Activated CD8-positive, alpha-beta T cell treated with anti-CD3 and anti-CD28 coated beads for 36 hours (primary cell): ENCODE measurements around the gene BANK1. TPM values are rescaled to one million over a fixed set of nuclear protein-coding genes. Genes with fewer than 3 reads are reported as not detected.

Experiments
- ATAC-seq: fragments of 200-7000 bp; cut with Tn5 transposase; one replicate; pipeline ENCODE4 v1.10.0; 2021; ENCODE audit warnings: mild to moderate bottlenecking, moderate library complexity
- CTCF ChIA-PET: fragments of 350-600 bp; sonication (Branson Sonifier 250); formaldehyde crosslinking; loops from one replicate; lab custom pipeline; 2021; ENCODE audit warnings: antibody characterized with exemption; lab: Charles Lee
- POLR2A ChIA-PET: fragments of 350-600 bp; sonication (Branson Sonifier 250); formaldehyde crosslinking; loops from one replicate; lab custom pipeline; 2021; ENCODE audit warnings: antibody characterized with exemption; lab: Charles Lee
- DNase-seq: peaks from one replicate; pipeline ENCODE4 v3.0.0-alpha.2; 2020
- H3K27ac Mint-ChIP-seq: one replicate; pipeline ENCODE4 v1.8.0; 2021; ENCODE audit warnings: mild to moderate bottlenecking, mixed read lengths
- H3K27me3 Mint-ChIP-seq: one replicate; pipeline ENCODE4 v1.8.0; 2021; ENCODE audit warnings: mixed read lengths
- H3K36me3 Mint-ChIP-seq: one replicate; pipeline ENCODE4 v1.8.0; 2021; ENCODE audit warnings: low read depth, mixed read lengths
- H3K4me1 Mint-ChIP-seq: one replicate; pipeline ENCODE4 v1.8.0; 2021; ENCODE audit warnings: low read depth, mixed read lengths
- H3K4me3 Mint-ChIP-seq: one replicate; pipeline ENCODE4 v1.8.0; 2021; ENCODE audit warnings: mild to moderate bottlenecking, moderate library complexity, mixed read lengths
- H3K9me3 Mint-ChIP-seq: one replicate; pipeline ENCODE4 v1.8.0; 2021; ENCODE audit warnings: mixed read lengths
- CTCF ChIP-seq: fragments of 200-600 bp; IDR thresholded peaks from one replicate; pipeline ENCODE4 v1.8.0; 2022; ENCODE audit warnings: antibody characterized with exemption, mild to moderate bottlenecking
- intact Hi-C: fragments of 100-400 bp; cut with micrococcal nuclease; formaldehyde crosslinking; loops from one replicate; pipeline ENCODE4 v1.10.0; 2022
- total RNA-seq, 2 experiments: library from RNA; stranded (reverse); gene quantifications; one replicate each; pipeline ENCODE4 v1.2.3, GENCODE V29; 2021

The BANK1 gene
- total RNA-seq, 2 experiments from 2014 or later: 0.09 to 0.34 TPM

DNA sequence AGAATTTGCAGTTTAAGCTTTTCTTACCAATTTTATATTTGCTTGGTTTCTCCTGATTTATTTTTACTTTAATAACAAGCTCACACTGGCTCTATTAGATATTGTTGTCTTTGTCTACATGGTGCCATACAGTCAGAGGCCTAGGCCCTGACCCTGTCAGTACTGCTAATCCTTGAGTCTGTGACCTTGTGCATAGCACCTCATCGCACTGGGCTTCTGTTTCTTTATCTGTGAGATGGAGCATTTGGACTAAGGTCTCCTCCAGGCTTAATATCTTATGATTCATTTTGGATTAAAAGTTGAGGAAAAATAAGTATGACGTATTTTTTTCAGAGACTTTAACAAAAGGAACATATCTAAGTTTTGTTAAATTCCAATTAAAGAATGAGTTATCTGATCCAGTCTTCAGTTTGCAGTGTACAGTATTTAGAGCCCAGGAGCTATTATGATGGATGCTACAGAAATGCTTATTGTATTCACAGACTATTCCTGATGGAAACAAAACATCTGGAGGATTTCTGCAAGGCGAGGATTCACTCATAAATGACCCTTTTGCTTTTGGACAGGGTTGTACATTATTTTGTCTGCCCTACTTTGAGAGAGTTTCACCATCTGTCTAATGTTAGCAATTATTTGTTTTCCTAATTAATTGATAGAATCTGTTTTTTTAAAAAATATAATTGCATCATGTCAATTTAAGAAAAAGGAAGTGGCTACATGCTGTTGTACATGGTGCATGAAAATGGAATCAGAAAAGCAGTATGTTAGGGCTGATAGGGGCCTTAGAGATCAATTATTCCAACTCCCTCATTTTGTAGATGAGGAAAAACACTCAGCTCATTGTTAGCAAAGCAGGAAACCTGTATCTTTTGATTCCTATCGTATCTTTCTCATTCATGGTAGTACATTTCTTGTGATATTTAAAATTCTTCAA lies 203.6 kb downstream of the BANK1 start:
- no peak overlapping the region for H3K4me3 Mint-ChIP-seq
- no peaks in the 10 kb centered on the region for H3K36me3 Mint-ChIP-seq
- TF ChIP-seq CTCF: no peak
- no peak for DNase-seq
- intact Hi-C loops: no loop called here
- H3K27ac Mint-ChIP-seq: no peak overlapping the region
- peaks cover 2% of the 10 kb centered on the region for H3K27me3 Mint-ChIP-seq
- H3K4me1 Mint-ChIP-seq: no peaks in the 10 kb centered on the region
- CTCF ChIA-PET: interaction anchor here (1.7 kb wide), 1 partner anchor 30 kb away, joined by 3 read pairs; no protein-coding TSS in a partner anchor
- no peaks in the 10 kb centered on the region for H3K9me3 Mint-ChIP-seq
- no peak for ATAC-seq
- POLR2A ChIA-PET: no interaction called here

- no peaks in the 10 kb centered on the region for H3K9me3 Mint-ChIP-seq
- POLR2A ChIA-PET: interaction anchor here (0.6 kb wide), 1 partner anchor 60 kb away, joined by 4 read pairs; no protein-coding TSS in a partner anchor
- DNase-seq (peak; percentile 7), ATAC-seq (peak; percentile 82)
- H3K36me3 Mint-ChIP-seq: no peaks in the 10 kb centered on the region
- H3K27me3 Mint-ChIP-seq: no peaks in the 10 kb centered on the region
- no peak overlapping the region for H3K27ac Mint-ChIP-seq
- no peak for TF ChIP-seq CTCF
- no peak overlapping the region for H3K4me3 Mint-ChIP-seq
- CTCF ChIA-PET: interaction anchor here (1.0 to 1.3 kb wide), 2 partner anchors 9 to 46 kb away, joined by 3 read pairs; no protein-coding TSS in a partner anchor
- H3K4me1 Mint-ChIP-seq: peaks cover 9% of the 10 kb centered on the region
- intact Hi-C loops: no loop called here
Observed at GRCh38 chr4:102007959-102008425, 217.5 kb downstream of the BANK1 start.

GRCh38 chr4:102008711-102009110 lies 218.2 kb downstream of the BANK1 start:
- no peak for TF ChIP-seq CTCF
- H3K36me3 Mint-ChIP-seq: no peaks in the 10 kb centered on the region
- no peak for DNase-seq
- ChIA-PET POLR2A (interaction anchor here (0.6 kb wide), 1 partner anchor 59 kb away, joined by 4 read pairs; no protein-coding TSS in a partner anchor), CTCF (interaction anchor here (1.0 kb wide), 1 partner anchor 45 kb away, joined by 3 read pairs; no protein-coding TSS in a partner anchor)
- no peak overlapping the region for H3K27ac Mint-ChIP-seq
- intact Hi-C loops: no loop called here
- H3K4me3 Mint-ChIP-seq: no peak overlapping the region
- H3K27me3 Mint-ChIP-seq: no peaks in the 10 kb centered on the region
- peaks cover 9% of the 10 kb centered on the region for H3K4me1 Mint-ChIP-seq
- no peak for ATAC-seq
- no peaks in the 10 kb centered on the region for H3K9me3 Mint-ChIP-seq

DNA sequence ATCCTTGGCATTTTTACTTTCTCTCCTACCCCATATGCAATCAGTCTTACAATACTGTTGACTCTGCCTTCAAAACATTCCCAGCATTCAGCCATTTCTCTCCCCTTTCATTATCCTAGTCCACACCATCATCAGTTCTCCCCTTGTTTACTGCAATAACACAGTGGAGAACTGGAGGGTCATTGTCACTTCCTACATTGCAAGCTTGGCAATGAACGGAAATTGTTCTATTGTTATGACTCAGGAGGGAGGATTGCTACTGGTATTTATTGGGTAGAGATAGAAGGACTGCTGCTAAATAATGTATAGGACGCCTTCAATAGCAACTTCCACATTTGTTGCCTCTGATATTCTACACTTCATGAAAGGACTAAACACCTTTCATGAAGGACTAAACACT lies 231.8 kb downstream of the BANK1 start:
- intact Hi-C loops: no loop called here
- Mint-ChIP-seq H3K9me3 (no peaks in the 10 kb centered on the region), H3K4me3 (no peak overlapping the region), H3K4me1 (no peaks in the 10 kb centered on the region), H3K27ac (no peak overlapping the region), H3K36me3 (no peaks in the 10 kb centered on the region), H3K27me3 (peaks cover 1% of the 10 kb centered on the region)
- POLR2A ChIA-PET: no interaction called here
- ATAC-seq (no peak), DNase-seq (no peak)
- CTCF ChIA-PET: no interaction called here
- no peak for TF ChIP-seq CTCF

DNA sequence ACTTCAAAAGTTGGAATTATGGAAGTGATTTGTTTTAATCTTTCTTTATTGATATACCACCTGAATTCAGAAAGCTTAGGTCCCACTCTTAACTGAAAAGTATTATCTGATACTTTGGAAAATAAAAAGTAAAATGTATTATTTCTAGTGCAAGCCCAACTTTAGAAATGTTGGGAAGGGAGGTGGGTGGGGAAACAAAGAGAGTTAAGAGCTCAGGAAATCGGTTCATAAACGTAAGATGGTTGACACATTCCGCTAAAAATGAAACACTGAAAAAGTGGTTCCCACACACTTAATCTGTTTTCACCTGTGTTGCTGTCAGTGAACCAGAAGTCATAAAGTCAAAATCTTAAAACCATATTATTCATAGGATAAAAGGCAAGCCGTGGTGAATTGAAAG lies 237.4 kb downstream of the BANK1 start:
- Mint-ChIP-seq H3K27ac (no peak overlapping the region), H3K4me3 (no peak overlapping the region), H3K4me1 (no peaks in the 10 kb centered on the region), H3K36me3 (no peaks in the 10 kb centered on the region), H3K27me3 (peaks cover 1% of the 10 kb centered on the region), H3K9me3 (no peaks in the 10 kb centered on the region)
- no peak for TF ChIP-seq CTCF
- ChIA-PET POLR2A (no interaction called here), CTCF (no interaction called here)
- ATAC-seq: no peak
- no peak for DNase-seq
- intact Hi-C loops: no loop called here
